GM18867 (cell line): ENCODE measurements around the gene ACACB.
"Not testable (repeated sequence)": the region's sequence is repeated elsewhere in the genome, so short reads cannot be mapped to it uniquely, and the experiment has no call there.

Source experiments
- ATAC-seq: cut with Tn5 transposase; IDR thresholded peaks from one replicate; pipeline ENCODE4 v1.9.1; 2021; ENCODE audit warnings: mild to moderate bottlenecking, moderate library complexity; ENCODE audit not compliant: unreplicated experiment

Gene ACACB

DNA sequence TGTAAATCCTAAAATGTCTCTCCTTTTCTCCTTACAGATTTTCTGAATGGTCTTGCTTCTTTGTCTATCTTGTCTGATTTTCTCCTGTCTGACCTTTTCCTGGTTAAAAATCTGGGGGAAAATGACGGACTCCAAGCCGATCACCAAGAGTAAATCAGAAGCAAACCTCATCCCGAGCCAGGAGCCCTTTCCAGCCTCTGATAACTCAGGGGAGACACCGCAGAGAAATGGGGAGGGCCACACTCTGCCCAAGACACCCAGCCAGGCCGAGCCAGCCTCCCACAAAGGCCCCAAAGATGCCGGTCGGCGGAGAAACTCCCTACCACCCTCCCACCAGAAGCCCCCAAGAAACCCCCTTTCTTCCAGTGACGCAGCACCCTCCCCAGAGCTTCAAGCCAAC is 23.0 kb downstream of the ACACB start:
- ATAC-seq = no peak

DNA sequence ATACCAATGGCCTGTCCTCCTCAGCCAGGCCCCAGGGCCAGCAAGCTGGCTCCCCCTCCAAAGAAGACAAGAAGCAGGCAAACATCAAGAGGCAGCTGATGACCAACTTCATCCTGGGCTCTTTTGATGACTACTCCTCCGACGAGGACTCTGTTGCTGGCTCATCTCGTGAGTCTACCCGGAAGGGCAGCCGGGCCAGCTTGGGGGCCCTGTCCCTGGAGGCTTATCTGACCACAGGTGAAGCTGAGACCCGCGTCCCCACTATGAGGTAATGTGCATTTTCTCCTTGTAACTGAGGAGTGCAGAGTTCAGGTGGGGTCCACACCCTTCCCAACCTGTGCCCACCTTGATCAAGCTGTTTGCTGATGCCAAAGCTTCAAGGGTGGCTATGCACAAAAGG is 23.4 kb downstream of the ACACB start:
- no peak for ATAC-seq

DNA sequence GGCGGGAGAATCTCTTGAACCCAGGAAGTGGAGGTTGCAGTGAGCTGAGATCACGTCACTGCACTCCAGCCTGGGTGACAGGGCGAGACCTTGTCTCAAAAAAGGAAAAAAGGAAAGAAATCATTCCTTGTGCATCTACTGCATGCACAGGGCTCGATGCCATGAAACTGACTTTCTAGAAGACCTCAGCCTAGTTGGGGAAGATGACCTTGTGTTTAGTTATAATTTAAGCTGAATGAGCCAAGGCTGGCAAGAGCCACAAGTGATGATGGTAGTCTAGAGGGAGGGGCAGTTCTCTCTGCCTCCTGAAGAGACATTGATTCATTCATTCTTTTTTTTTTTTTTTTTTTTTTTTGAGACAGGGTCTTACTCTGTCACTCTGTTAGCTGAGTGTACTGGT is 24.2 kb downstream of the ACACB start:
- no peak for ATAC-seq

DNA sequence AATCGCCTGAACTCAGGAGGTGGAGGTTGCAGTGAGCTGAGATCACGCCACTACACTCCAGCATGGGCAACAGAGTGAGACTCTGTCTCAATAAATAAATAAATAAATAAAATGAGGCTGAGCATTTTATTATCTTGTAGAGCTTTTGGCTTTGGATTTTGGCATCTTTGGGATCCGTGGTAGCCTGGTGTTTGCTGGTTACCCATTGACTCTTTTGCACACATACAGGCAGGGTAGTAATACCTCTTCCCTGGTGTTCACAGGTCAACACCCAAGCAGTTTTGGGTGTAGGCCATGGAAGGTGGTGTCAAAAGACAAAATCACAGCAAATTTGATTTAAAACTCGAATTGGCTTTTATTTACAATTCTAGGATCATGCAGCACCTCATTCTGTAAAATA is 27.8 kb downstream of the ACACB start:
- ATAC-seq = no peak

DNA sequence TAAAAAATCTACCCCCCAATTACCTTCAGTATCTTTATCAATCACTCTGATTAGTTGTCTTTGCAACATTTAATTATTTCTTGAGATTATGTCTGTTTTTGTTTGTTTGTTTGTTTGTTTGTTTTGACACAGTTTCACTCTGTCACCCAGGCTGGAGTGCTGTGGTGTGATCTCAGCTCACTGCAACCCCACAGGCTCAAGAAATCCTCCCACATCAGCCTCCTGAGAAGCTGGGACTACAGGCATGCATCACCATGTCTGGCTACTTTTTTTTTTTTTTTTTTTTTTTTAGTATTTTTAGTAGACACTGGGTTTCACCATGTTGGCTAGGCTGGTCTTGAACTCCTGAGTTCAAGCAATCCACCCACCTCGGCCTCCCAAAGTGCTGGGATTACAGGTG is 30.7 kb downstream of the ACACB start:
- not testable (repeated sequence) for ATAC-seq

DNA sequence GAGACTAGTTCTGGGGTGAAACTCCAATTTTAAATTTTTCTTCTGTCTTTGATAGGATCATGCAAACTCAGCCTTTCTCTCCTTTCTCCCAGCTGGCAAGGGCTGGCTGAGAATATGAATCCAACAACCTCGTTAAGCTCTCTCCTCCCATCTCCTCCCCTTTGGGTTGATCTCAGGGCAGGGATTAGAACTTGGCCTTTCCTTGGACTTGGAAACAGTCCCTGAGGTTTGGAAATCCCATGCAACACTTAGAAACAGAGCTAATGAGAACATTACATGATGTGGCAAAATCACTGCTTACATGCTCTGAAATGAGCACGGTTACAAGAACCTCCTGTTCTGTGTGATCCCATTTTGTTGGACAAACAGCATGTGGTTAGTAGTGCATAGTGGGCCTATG is 31.6 kb downstream of the ACACB start:
- ATAC-seq = no peak

DNA sequence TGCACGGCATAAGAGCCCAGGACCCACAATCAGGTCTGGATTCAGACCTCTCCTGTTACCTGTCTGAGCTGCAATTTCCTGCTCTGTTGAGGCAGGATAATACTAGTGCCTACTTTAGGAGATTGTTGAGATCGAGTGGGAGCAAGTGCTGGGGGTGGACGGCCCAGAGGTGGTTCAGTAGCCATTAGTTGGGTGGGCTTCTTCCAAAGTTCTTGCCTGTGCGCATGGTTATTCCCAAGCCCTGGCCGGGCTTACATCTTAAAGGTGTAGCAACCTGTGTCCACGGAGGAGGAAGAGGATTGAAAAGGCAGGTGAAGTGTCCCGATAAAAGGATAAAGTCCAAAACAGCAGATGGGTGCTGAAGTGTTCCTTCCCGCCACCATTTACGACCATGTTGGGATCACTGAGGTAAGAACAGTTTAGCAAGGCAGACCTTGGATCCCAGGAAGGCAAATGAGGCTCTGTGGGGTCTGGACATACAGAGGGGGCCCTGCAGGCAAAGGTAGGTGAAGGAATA is 33.8 kb downstream of the ACACB start:
- ATAC-seq = no peak

DNA sequence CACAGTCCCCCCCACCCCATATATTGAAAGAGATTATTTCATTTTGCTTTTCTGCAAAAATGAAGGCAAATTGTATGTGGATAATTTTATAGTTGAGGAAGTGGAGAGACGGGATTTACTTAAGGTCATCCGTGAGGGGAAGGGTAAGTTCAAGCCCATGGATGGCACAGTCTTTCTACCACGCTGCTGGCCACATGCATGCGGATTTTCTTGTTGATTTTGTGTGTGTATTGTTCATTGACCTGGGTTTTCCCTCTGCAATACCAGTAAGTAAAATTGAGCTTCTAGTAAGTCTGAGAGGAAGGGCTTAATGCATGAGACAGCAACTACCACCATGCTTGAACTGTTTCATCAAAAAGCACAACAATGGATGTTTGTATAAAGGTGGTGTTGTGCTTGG is 35.1 kb downstream of the ACACB start:
- no peak for ATAC-seq

DNA sequence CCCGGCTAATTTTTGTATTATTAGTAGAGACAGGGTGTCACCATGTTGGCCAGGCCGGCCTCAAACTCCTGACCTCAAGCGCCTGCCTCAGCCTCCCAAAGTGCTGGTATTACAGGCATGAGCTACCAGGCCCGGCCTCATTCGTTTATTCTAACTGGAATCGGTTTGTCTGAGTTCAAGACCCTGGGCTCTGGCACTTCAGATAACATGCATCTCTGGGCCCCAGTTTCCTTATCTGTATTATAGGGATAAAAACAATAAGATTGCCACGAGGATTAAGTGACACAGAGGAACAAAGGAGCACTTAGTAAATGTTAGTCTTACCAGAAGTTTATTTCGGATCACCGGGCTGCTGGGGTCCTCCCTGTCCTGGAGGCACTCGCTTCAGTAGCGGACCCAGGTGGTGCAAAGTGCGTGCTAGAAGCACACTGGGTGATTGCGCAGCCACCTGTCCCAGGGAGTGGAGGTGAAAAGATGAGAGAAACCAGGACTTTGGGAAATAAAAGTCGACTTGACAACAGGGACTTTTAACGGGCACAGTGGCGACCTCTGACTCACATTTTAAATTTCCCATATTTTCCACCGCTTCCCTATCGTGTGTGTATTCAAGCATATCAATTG is 37.5 kb downstream of the ACACB start:
- ATAC-seq = no peak

DNA sequence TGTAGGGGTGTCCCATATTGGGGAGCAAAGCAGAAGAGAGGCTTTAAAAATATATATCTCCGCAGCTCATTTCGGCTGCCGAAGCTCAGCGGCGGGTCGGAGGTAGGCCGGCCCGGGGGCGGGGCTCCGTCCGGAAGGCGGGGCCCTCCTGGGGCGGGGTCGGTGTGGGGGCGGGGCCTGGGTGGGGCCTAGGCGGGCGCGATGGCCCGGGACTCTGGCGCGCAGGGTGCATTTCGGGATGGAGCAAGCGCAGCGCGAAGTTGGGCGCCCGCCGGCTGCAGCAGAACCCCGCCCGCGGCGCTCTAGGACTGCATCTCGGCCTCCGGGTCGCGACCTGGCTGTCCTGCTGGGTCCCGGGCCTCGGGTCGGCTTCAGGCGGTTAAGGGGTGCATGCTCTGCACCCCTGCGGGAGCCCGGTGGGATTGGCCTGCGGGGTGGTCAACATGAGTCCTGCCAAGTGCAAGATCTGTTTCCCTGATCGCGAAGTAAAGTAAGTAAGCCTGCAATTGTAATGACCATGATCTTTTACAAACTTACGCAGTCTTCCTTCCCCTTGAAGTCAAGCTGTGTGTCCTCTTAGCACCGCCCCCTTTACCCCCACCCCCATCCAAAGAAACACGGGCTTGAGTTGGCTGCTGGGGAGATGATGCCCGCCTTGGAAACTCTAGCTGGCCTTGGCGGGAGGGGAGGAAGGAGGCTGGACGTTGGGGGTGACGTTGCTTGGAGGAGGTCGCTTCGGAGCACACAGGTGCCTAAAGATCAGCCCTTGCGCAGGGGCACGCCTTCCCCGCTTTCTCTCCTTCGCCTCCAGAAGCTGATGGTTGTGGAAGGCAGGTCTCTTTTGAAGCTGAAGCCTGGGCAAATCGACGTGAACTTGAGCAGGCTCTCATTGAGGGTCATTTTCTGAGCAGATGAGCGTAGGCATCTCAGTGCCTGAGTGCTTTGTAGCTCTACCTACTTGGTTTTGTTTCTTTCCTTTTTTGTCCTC is 38.4 kb downstream of the ACACB start:
- peak; percentile 89 for ATAC-seq

DNA sequence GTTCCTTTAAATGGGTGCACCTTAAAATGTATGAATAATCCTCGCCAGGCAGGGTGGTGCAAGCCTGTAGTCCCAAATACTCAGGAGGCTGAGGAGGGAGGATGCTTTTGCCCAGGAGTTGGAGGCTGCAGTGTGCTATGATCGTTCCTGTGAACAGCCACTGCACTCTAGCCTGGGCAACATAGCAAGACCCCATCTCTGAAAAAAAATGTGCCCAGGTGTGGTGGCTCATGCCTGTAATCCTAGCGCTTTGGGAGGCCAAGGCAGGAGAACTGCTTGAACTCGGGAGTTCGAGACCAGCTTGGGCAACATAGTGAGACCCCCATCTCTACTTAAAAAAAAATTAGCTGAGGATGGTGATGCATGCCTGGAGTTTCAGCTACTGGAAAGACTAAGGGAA is 39.6 kb downstream of the ACACB start:
- ATAC-seq = no peak

DNA sequence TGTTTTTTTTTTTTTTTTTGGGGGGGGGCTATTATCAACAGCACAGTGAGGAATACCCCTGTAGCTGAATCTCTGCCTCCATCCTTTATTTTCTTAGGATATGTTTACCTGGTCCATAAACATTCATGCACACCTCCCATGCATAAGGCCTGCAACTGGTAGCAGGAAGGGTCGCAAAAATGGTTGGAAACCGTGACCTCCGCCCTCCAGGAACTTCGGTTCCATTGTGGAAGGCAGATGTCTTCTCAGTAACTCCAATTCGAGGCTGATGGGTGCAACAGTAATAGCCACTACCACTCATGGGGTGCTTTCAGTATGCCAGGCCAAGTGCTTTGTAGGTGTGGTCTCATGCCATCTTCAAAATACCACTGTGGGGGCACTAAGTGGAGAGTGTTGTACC is 40.2 kb downstream of the ACACB start:
- ATAC-seq = no peak

DNA sequence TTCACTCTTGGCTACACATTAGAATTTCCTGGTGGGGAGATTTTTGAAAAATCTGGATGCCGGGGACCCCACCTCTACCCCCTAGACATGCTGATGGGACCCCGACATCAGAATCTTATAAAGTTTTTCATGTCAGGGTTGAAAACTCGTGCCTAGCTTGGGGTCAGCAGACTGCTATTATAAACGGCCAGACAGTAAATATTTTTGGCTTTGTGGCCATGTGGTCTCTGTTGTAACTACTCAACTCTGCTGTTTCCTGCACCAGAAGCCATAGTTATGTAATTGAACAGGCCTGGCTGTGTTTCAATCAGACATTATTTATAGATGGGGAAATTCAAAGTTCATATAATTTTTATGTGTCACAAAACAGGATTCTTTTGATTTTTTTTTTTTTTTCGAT is 41.6 kb downstream of the ACACB start:
- ATAC-seq = no peak

DNA sequence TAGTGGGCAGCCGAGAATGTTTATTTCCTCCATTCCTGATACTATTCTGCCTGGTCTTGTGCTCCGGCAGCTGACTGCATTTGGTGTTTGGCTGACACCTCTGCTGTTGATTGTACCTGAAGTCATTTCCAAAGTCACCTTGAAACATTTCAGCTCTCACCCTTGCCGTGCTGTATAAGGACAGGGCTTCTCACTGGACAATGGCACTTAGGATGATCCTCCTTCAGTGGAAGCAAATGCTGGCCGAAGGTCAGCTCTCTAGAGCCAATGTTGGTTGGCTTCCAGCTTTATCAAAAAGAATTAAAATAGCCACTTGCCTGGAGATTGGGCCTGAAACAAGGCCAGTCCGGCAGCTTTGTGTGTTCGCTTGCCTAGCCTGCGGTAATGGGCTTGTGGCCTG is 44.0 kb downstream of the ACACB start:
- no peak for ATAC-seq

DNA sequence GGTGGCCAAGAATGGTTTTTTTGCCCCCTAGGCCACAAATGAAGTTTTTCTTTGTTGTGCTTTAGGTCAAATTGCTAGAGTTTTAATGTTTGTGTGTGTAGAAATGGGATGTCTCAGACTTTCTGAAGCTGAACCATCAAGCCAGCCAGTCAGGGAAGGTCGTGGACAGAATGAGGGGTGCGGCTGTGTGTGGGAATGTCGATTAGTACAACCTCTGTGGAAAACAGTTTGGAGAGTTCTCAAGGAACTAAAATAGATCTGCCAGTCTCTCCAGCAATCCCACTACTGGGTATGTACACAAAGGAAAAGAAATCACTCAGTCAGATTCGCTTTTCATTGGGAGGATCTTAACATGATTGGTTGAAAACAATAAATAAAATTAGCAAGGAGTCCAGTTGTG is 44.5 kb downstream of the ACACB start:
- ATAC-seq = no peak

DNA sequence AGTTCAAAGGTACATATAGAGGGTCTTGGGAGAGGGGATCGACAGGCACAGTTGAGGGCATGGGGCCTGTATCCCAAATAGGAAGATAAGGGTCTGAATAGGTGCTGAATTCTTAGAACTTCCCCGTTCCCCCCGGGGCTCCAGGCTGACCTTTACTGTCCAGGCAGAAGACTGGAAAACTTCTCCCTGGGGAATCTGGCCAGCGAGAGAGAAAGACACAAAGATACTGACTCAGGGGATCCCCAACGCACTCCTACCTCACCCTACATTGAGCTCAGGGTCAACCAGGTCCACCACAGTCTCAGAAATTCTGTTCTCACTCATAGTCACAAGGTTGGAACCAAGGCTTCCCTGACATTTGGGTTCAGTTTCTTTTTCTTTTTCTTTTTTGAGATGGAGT is 46.2 kb downstream of the ACACB start:
- ATAC-seq = no peak

DNA sequence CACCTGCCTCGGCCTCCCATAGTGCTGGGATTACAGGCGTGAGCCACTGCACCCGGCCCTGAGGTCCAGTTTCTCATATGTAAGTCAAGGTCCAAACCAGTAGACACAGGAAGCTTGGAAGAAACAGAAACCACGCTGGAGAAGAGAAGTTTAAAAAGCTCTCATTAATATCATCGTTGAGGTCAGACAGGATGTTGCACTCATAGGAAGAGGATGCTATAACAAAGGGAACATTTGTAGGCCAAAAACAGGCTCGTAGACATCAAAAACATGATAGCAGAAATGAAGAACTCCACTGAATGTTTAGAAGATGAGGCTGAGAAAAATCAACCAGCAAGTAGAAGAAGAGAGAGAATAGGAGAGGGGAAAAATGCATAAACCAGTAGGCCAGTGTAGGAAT is 46.8 kb downstream of the ACACB start:
- no peak for ATAC-seq

DNA sequence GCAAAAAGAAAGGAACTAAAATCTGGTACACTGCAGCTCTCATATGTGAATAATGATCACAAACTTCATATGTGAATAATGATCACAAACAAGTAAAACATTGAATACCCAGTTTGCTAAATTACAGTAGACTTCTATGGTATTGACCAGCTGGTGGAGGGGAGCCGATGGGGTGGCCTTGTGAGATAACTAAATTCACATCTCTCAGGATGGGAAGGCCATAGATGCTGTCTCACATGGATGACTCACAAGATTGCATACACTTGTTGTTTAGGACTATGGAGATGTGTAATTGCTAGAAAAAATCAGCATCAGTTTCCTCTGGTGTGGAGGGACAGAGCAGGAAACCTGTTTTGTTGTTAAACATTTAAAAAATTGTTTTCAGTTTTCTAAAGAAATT is 49.2 kb downstream of the ACACB start:
- ATAC-seq = no peak

DNA sequence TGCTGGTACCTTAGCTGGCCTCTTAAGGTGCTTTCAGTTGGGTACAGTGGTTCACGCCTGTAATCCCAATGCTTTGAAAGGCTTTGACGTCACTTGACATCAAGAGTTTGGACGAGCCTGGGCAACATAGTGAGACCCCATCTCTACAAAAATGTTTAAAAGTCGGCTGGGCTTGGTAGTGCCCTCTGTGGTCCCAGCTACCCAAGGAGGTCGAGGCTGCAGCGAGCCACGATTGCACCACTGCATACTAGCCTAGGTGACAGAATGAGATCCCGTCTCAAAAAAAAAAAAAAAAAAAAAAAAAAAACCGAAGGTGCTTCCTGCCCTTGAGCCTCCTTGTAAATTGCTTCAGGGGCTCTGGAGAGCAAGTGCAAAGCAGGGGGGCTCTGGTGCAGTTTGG is 50.0 kb downstream of the ACACB start:
- no peak for ATAC-seq

DNA sequence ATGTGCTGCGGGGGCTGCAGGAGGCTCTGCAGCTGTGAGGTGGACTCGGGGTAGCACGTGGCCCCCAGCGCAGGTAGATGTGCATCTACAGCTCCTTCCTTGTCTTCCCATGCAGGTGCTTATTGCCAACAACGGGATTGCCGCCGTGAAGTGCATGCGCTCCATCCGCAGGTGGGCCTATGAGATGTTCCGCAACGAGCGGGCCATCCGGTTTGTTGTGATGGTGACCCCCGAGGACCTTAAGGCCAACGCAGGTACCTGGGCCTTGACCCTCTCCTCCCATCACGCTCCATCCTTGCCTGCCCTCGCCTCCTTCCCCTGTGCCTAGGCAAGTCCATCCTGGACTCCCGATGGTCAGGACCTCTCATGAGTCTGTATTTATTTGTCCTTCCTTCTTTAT is 51.4 kb downstream of the ACACB start:
- no peak for ATAC-seq

DNA sequence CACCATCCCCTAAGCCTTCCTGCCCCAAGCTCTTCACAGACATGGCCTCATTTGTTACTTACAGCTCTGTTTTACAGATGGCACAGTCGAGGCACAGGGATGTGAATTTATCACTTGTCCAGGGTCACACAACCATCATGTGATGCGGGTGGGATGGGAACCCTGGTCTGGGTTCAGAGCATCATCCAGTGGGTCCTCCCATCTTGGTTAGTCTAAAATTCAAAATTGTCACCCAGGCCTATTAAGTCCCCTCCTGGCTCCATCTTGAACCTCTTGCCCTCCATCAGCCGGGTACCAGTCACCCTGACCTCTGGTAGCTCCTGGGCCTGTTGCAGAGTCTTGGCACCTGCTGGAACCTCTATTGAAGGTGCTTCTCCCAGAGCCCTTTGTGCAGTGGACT is 52.9 kb downstream of the ACACB start:
- no peak for ATAC-seq

DNA sequence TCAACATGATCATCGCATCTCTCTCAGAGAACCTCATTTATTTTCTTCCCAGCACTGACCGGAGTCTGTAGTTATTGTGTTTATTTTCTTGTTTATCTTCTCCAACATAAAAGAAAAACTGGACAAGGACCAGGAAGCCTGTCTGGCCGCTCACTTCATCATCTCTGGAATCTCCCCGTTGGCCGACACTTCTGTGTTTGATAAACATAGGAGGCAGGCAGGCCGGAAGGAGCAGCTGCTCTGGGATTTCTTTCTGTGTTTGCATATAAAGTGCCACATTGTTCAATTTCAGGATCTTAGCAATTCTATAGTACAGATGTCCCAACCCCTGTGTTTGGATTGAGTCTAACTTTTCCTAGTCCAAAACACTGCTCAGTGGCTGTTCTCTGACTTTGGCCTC is 53.3 kb downstream of the ACACB start:
- ATAC-seq = no peak
